PFSK-1 (cell line): Measurements from ENCODE around the gene TCF4.

Experiments used
- FOXP2 ChIP-seq: optimal IDR thresholded peaks from 2 replicates; pipeline ENCODE3; 2011; ENCODE audit warnings: borderline replicate concordance, control low read depth, inconsistent platforms; ENCODE audit not compliant: insufficient read depth; ENCODE audit errors: extremely low read length, extremely low read depth
- POLR2AphosphoS5 ChIP-seq: IDR thresholded peaks from 2 replicates; pipeline ENCODE4 v1.6.1; 2012; ENCODE audit warnings: low read depth, mild to moderate bottlenecking, control low read depth, low read length, moderate library complexity
- SIN3A ChIP-seq: IDR thresholded peaks from 2 replicates; pipeline ENCODE4 v1.6.1; 2012; ENCODE audit warnings: mild to moderate bottlenecking, low read length, moderate library complexity, borderline replicate concordance; ENCODE audit not compliant: insufficient read depth
- TAF1 ChIP-seq: IDR thresholded peaks from 2 replicates; pipeline ENCODE4 v1.6.1; 2012; ENCODE audit warnings: low read length, control low read depth, borderline replicate concordance; ENCODE audit not compliant: insufficient read depth
- TF ChIP-seq, protein P1 (sequence below), 2 experiments: IDR thresholded peaks; 2 replicates each; pipeline versions ENCODE4 v1.6.1 to v1.8.0; 2011 to 2012; ENCODE audit warnings: low read depth in 2 of 2, low read length in 2 of 2, control low read depth in 1 of 2, inconsistent platforms in 1 of 2, mild to moderate bottlenecking in 1 of 2, moderate library complexity in 1 of 2; ENCODE audit not compliant: insufficient read depth in 1 of 2

Gene TCF4

DNA sequence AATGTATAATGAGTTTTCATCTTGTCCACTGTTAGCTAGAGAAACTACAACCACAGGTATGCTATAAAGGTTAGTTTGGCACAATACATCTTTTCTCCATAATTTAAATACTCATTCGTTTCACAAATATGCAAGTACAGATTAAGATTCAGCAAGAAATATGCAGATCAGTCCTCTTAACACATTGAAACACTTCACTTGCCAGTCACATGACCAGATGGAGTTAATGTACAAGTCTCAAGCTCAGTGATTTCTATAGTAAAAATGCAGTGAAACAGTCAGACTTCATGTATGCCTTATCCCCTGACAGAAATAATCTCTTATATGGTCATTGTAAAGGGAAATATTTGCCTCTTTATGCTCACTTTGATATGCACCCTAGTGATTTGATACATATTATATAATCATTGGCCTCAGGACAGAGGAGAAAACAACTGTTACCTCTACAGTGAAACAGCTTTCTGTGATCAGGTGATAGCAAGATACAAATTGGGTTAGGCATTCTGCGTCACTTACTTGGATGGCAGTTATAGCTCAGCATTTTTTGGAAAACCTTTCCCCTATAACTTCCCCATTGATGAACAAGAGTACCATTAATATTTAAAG is 104.6 kb downstream of the TCF4 start:
- TF ChIP-seq SIN3A (no peak), TAF1 (no peak), POLR2AphosphoS5 (no peak)
- TF ChIP-seq, protein P1, sequence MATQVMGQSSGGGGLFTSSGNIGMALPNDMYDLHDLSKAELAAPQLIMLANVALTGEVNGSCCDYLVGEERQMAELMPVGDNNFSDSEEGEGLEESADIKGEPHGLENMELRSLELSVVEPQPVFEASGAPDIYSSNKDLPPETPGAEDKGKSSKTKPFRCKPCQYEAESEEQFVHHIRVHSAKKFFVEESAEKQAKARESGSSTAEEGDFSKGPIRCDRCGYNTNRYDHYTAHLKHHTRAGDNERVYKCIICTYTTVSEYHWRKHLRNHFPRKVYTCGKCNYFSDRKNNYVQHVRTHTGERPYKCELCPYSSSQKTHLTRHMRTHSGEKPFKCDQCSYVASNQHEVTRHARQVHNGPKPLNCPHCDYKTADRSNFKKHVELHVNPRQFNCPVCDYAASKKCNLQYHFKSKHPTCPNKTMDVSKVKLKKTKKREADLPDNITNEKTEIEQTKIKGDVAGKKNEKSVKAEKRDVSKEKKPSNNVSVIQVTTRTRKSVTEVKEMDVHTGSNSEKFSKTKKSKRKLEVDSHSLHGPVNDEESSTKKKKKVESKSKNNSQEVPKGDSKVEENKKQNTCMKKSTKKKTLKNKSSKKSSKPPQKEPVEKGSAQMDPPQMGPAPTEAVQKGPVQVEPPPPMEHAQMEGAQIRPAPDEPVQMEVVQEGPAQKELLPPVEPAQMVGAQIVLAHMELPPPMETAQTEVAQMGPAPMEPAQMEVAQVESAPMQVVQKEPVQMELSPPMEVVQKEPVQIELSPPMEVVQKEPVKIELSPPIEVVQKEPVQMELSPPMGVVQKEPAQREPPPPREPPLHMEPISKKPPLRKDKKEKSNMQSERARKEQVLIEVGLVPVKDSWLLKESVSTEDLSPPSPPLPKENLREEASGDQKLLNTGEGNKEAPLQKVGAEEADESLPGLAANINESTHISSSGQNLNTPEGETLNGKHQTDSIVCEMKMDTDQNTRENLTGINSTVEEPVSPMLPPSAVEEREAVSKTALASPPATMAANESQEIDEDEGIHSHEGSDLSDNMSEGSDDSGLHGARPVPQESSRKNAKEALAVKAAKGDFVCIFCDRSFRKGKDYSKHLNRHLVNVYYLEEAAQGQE (IDR thresholded peaks at IDR 0.05; ENCODE audit: insufficient read depth in 1 of 2, low read depth in 2 of 2, low read length in 2 of 2), result no peak

DNA sequence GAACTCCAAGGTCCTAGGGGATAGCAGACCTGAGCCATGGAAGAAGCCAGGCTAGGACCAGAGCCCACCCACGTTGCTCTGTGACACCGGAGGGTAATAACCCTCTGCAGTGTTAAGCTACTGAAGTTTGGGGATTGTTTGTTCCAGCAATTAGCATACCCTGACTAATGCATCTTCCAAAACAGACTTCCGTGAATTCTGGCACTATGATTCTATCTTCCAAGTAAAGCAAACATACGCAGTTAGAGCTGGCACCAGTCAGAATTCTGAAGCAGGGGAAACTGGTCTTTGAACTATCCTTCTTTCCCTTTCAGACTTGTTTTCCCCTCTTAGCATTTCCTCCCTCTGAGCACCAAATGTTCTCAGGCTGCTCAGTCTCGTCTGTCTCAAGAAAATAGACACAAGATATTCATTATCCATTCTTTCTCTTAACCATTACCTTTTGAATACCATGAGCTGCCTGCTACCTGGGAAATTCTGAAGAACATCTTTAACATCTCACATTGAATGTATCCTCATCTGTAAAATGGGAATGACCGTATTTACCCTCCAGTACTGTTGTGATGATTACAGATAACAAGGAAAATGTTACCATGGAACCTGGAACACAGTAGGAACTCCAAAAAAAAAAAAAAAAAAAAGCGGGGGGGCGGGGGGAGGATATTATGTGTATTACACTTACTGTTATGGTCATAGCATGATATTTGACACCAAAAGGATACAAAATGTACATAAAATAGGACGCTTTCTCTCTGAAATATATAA is 108.2 kb downstream of the TCF4 start:
- no peak for TF ChIP-seq POLR2AphosphoS5

DNA sequence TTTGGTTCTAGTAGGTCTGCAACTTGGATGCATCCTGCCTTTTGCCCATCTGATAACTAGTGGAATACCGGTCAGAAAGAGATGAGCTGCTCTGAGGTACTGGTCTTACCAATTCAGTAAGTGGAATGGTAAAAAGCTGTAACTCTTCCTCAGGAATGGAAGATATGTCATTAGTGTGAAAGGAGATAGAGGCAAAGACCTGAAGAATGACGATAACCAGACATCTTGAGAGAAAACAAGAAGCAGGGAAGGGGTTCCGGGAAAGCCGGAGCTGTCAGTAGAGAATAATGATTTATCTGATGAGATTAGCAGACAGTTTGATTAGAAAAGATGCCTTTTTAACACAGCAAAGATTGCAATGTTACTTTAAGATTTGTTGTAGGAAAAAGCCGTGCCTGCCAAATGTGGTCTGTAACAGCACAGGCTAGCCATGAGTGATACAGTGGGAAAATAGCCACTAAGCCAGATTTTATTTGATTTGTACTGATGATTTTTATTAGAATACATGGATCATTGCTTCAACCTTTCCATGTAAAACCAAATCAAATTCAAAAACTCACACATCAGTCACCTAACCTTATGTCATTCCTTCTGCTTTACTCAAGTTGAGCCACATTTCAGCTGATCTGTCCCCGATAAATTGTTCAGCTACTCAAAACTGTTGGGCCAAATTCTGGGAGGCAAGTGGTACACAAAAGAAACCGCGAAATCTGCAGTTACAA is 110.0 kb downstream of the TCF4 start:
- TF ChIP-seq, protein P1 (IDR thresholded peaks at IDR 0.05; ENCODE audit: insufficient read depth in 1 of 2, low read depth in 2 of 2, low read length in 2 of 2), result no peak
- no peak for TF ChIP-seq SIN3A

DNA sequence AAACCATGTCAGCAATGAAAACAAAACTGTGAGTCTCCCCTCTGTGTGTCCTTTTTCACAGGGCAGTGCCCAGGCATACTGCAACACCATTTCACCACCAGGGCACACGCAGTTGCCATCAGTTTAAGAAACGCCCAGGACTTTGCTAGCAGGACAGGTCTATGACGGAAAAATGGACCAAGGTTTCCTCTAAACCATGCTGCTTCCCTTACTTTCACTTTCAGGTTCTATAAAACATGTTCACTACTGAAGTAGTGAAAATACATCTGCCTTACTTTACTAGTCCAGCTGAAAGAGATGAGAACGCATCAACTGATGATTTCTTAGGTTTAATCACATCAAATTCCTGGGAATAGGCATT is 110.5 kb downstream of the TCF4 start:
- TF ChIP-seq, protein P1 (IDR thresholded peaks at IDR 0.05; ENCODE audit: insufficient read depth in 1 of 2, low read depth in 2 of 2, low read length in 2 of 2), result no peak
- TF ChIP-seq TAF1 (no peak), FOXP2 (no peak), SIN3A (no peak), POLR2AphosphoS5 (no peak)

DNA sequence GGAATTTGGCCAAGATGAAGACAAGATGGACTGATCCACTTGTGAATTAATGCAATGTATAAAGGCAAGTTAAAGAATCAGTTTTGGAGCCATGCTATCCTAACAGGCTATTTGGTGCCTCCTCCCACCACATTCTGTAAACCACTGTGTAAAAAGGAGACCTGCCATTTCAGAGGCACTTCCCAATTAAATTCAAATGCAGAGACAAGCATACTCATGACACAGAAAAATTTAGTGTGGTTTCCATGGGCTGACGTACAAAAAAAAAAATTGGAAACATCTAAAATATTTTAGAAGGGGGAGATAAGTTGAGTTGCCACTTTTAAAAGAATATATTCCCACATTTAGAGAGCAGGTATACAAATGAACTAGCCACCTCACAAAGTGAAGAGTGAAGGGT is 112.1 kb downstream of the TCF4 start:
- TF ChIP-seq POLR2AphosphoS5 (no peak), SIN3A (no peak), TAF1 (no peak)

DNA sequence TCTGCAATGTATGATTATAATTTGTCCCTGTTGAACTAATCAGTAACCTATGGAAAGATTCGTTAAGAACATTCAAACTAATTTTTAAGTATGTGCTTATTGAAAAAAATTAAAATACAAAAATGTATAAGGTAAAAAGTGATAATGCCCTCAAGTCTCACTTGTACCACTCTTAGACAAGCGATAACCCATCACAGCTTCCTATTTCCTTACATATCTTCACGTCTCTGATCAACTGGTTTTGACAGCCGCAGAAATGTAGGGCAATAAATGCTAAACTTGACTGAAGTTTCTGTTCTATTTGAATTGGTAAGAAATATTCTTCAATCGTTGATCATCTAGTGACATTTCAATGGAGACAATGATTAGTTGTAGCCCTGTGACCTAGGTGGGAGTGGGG is 112.5 kb downstream of the TCF4 start:
- TF ChIP-seq POLR2AphosphoS5, result no peak
- no peak for TF ChIP-seq TAF1
- TF ChIP-seq FOXP2, result no peak
- TF ChIP-seq, protein P1 (IDR thresholded peaks at IDR 0.05; ENCODE audit: insufficient read depth in 1 of 2, low read depth in 2 of 2, low read length in 2 of 2), result no peak
- no peak for TF ChIP-seq SIN3A
